IPS-15b (cell line): ENCODE results near the gene COX20.

Experiments
- H3K27me3 ChIP-seq: one replicate; pipeline ENCODE4 v1.6.1; 2013; ENCODE audit warnings: low read length; ENCODE audit not compliant: control insufficient read depth, insufficient read depth
- H3K36me3 ChIP-seq: one replicate; pipeline ENCODE4 v1.6.1; 2013; ENCODE audit warnings: low read length; ENCODE audit not compliant: control insufficient read depth, insufficient read depth
- H3K4me1 ChIP-seq: one replicate; pipeline ENCODE4 v1.6.1; 2013; ENCODE audit warnings: mild to moderate bottlenecking, low read length; ENCODE audit not compliant: control insufficient read depth, insufficient read depth
- H3K4me3 ChIP-seq: one replicate; pipeline ENCODE4 v1.5.1; 2013; ENCODE audit warnings: low read depth, low read length
- H3K9ac ChIP-seq: one replicate; pipeline ENCODE4 v1.6.1; 2013; ENCODE audit warnings: low read depth, mild to moderate bottlenecking, low read length
- H3K9me3 ChIP-seq: one replicate; pipeline ENCODE4 v1.6.1; 2013; ENCODE audit warnings: mild to moderate bottlenecking, low read length; ENCODE audit not compliant: control insufficient read depth, insufficient read depth

Gene COX20

DNA sequence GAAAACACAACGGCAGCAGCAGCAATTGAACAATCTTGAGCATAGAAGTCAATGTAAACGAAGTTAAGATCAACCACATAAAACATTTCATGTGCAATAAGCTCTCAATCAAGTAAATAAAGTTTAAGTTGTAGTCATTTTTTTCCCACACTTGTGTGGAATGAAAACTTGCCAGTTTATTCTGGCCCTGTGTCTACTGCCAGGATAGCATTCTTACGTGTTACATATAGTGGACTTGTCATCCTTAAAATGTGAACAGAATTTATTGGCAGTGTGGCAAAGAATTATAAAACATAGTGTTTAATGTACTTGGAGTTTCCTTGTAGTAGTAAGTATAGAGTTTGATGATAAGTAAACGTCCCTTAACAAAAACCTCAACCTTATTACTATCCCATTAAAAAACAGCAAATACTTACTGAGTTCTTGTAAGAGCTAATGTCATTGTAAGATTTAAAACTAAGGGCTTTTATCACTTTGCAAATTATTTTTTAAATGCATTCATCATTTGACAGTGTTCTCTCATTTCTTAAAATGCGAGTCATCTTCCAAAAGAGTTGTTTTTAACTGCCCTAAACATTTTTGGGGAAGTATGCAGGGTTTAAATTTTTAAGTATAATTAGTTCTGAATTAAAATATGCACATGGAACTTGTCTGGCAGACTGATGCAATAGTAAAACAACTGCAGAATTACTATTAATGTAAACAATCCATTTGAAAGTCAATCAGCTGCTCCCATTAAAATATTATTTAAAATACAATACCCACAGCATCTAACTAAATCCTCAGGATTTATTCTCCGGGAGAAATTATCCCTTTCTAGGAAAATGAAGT lies 7.9 kb downstream of the COX20 start:
- no peaks in the 10 kb centered on the region for H3K4me1 ChIP-seq
- H3K9ac ChIP-seq: no peak overlapping the region
- H3K9me3 ChIP-seq: no peaks in the 10 kb centered on the region
- H3K4me3 ChIP-seq: no peak overlapping the region
- H3K27me3 ChIP-seq: no peaks in the 10 kb centered on the region
- peaks cover 8% of the 10 kb centered on the region for H3K36me3 ChIP-seq

DNA sequence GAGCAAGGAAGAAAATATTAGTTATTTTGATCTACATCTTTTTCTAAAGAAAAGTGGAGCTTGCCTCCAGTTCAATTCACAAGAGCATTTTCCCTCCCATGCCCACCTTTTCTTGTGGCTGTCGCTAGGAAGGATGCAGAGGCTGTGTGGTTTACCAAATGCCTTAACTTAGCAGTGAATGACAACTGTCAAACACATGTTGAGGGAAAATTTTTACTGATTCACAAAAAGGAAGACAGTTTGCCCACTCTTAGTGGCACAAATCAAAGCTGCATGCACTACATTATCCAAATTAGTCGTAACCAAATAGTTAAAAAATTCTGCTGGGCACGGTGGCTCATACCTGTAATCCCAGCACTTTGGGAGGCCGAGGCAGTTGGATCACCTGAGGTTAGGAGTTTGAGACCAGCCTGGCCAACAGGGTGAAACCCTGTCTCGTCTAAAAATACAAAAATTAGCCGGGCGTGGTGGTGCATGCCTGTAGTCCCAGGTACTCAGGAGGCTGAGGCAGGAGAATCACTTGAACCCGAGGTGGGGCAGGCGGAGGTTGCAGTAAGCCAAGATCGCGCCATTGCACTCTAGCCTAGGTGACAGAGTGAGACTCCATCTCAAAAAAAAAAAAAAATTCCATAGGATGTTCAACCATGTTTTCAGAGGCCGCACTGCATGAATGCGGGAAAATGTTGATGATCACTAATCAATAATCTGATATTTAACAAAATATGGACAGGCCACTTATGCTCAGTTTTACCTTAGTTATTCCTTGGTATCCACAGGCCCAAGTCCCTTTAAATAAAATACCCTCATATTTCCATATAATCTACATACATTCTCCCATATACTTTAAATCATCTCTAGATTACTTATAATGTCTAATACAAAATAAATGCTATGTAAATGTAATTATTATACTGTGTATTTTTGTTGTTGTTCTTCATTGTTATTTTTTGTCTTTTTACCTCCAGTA lies 9.0 kb downstream of the COX20 start:
- peaks cover 8% of the 10 kb centered on the region for H3K36me3 ChIP-seq
- no peaks in the 10 kb centered on the region for H3K27me3 ChIP-seq
- H3K4me1 ChIP-seq: no peaks in the 10 kb centered on the region
- no peak overlapping the region for H3K9ac ChIP-seq
- no peak overlapping the region for H3K4me3 ChIP-seq
- H3K9me3 ChIP-seq: no peaks in the 10 kb centered on the region

DNA sequence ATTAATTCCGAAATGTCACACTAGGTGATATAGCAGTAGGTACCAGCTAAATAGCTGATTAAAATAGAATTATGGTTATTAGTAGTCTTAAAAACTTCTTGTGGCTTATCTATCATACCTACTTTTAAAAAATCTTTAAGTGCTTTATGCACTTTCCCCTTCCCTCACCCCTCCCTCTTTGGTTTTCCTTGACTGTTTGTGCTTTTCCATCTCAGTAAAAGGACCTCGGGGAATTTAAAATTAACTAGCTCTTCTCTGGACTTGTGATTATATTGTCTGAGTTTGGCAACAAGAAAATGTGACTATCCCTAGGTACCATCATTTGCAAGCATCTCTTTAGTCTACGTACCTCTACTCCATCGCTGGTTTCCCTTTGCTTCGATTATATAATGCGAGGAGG lies 11.2 kb downstream of the COX20 start:
- peaks cover 13% of the 10 kb centered on the region for H3K36me3 ChIP-seq
- H3K4me3 ChIP-seq: no peak overlapping the region
- H3K9me3 ChIP-seq: no peaks in the 10 kb centered on the region
- no peaks in the 10 kb centered on the region for H3K4me1 ChIP-seq
- no peaks in the 10 kb centered on the region for H3K27me3 ChIP-seq
- H3K9ac ChIP-seq: no peak overlapping the region

DNA sequence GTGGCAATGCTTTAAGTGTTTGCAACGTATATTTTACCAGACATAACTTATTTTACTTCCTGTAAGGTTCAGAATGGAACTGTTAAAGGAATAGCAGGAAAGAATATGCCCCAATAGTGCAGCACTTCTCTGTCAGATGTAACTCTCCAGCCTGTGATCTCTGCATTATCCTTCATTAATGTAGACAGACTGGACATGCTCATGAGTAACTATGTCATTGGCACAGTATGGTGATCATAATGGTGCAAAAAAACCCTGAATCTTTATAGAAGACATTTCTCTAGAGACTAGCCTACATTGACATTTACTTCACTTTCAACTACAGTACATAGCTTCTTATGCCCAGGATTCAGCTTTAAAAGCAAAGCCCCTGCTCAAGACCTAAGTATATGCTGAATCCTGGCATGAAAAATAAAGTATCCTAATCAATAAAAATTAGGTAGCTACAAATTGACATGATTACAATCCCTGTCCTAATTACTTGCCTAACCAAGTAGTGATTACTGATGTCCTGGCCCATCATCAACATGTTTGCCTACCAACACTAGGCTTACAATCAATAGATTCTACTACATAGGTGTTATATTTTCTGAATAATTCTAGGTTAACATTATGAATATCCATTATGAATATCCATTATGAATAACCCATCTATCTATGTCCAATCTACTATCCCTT lies 13.9 kb downstream of the COX20 start:
- Histone ChIP-seq H3K4me1 (no peaks in the 10 kb centered on the region), H3K27me3 (no peaks in the 10 kb centered on the region), H3K9ac (no peak overlapping the region), H3K9me3 (no peaks in the 10 kb centered on the region), H3K36me3 (peaks cover 13% of the 10 kb centered on the region), H3K4me3 (no peak overlapping the region)

DNA sequence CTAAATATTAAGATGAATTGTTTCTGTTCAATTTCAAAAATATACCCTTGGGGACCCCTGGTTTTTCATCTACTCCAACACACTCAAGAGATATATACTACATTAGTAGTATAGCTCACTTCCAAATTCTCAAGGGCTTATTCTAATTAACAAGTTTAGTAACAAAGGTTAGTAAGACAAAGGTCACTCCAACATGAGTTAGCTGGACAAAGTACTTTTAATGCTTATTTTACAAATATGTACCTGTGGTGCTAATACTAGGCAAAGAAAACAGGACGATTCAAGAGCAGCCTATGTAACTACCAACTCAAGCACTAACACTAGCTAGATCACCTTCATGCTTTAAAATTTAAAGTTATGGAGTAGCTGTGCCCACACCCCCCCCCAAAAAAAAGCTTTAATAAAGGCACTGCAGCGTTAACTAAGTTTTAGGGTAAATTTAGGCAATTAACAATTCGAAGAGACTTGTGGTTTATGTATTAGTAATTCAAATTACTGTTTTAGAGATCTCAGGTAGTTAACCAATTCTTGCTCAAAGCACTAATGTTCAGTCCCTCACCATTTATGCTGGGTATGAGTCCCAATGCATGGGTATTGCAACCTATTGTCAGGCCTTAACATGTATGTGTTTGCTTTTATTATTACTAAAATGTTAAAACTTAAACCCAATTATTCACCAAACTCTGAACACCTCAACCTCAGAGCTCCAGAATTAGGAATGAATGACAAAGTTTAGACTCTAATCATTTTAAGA lies 14.8 kb downstream of the COX20 start:
- H3K4me1 ChIP-seq: no peaks in the 10 kb centered on the region
- no peaks in the 10 kb centered on the region for H3K9me3 ChIP-seq
- no peak overlapping the region for H3K9ac ChIP-seq
- peaks cover 18% of the 10 kb centered on the region for H3K36me3 ChIP-seq
- no peak overlapping the region for H3K4me3 ChIP-seq
- H3K27me3 ChIP-seq: no peaks in the 10 kb centered on the region

DNA sequence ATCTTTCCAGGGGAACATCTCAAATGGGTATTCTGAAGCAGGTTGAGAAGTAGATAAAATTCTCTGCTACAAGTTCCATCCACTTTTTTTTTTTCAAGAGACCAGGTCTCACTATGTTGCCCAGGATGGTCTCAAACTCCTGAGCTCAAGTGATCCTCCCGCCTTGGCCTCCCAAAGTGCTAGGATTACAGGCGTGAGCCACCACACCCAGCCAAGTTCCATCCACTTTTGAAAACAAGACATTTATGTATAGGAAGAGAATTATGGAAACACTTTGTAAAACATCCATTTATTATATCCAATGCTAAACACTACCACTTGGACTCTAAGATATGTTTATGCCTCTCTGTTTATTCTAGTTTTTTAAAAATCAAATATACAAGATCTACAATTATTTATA lies 15.4 kb downstream of the COX20 start:
- Histone ChIP-seq H3K4me3 (no peak overlapping the region), H3K4me1 (no peaks in the 10 kb centered on the region), H3K36me3 (peaks cover 19% of the 10 kb centered on the region), H3K9ac (no peak overlapping the region), H3K27me3 (no peaks in the 10 kb centered on the region), H3K9me3 (no peaks in the 10 kb centered on the region)

DNA sequence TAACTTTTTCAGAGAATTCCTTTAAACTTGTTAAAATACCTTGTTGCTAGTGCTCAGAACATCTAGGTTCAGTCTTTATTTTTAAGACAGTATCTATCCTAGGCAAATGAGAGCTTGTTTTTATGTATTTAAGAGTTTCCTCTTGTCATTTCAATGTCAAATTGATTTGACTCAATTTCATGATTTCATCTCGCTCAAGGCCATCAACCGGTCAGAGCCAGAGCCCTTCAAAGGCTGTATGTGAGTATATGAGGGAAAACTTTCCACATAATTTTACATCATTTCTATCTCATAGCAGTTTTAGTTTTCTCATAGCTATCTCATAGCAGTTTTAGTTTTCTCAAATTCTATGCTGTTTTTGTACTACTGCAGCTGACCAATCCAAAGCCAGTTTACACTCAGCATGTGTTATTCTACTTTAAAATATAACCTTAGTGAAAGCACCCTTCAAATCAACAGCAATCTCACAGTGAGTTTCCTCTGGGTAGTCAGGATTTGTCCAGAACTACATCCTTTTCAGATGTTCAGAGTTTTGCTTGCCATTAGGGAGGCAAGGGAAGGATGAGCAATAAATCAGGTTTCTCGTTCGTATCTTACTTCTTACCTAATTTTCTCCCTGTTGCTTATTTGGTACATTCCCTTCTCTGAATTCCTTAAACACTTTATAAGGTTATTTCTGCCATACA lies 16.2 kb downstream of the COX20 start:
- H3K9me3 ChIP-seq: no peaks in the 10 kb centered on the region
- H3K36me3 ChIP-seq: peaks cover 27% of the 10 kb centered on the region
- H3K4me3 ChIP-seq: no peak overlapping the region
- no peaks in the 10 kb centered on the region for H3K27me3 ChIP-seq
- no peaks in the 10 kb centered on the region for H3K4me1 ChIP-seq
- no peak overlapping the region for H3K9ac ChIP-seq

DNA sequence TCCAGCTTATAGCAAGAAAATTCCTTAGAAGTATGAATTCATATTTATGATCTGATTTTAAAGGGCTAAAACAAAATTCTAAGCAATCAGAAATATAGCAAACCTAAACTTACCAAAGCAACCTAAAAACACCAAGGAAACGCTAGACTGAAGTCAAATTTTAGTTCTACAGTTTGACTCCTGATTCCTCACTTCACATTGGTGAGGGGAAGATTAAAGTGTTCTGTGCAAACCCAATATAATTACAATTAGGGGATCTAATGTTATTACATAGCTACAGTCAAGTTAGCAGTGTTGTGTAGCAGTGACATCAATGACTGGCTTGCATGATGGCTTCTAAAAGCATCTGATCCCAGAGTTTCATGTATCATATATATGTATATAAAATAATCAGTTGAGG lies 17.2 kb downstream of the COX20 start:
- no peaks in the 10 kb centered on the region for H3K9me3 ChIP-seq
- H3K36me3 ChIP-seq: peaks cover 36% of the 10 kb centered on the region
- no peaks in the 10 kb centered on the region for H3K27me3 ChIP-seq
- H3K4me3 ChIP-seq: no peak overlapping the region
- H3K4me1 ChIP-seq: no peaks in the 10 kb centered on the region
- H3K9ac ChIP-seq: no peak overlapping the region

DNA sequence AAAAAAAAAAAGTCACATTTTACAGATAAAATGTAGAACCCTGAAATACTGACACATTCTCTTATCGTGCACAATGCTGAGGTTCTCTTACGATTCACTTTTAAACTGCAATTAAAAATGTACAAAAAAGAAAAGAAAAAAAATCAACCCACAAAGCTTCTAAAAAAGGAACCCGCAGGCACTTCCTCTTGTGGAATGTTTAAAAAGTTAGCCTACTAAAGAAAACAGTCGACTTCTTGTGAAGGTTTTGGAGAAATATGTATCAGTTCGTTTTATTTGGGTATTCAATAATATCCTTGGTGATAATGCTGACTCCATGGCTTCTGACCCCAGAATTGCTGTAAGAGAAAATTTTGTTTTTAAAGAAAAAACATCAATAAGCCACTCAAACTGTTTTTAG lies 18.7 kb downstream of the COX20 start:
- Histone ChIP-seq H3K4me3 (no peak overlapping the region), H3K9ac (no peak overlapping the region), H3K4me1 (peaks cover 4% of the 10 kb centered on the region), H3K27me3 (no peaks in the 10 kb centered on the region), H3K9me3 (no peaks in the 10 kb centered on the region), H3K36me3 (peaks cover 48% of the 10 kb centered on the region)

DNA sequence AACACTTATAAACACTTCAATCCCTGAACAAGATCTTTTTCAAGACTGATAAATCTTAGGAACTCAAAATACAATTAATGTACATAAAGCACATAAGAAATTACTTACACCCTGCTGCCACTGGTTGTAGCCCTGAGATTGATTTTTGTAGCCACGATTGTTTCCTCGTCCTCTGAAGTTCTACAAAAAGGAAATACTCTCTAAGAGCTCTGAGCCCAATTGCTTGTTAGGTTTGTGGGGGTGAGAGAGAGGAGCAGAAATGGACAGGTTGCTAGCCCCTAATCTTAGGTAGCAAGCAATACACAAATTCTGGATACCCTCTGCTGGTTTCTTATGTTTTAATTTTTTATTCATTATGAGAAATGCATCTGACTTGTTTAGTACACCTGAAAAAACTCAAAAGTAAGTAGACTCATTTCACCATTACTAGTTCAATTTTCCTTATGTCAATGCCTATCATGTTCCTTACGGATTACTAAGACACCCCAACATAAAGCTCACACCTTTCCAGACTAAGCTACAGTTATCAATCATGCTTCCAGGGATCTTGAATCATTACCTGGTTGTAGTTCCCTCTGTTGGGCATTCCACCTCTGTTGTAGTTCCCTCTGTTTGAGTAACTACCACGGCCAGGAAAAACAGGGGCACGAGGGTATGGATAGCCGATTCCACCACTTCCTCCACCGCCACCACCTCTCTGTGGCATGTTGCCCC lies 19.6 kb downstream of the COX20 start:
- no peaks in the 10 kb centered on the region for H3K9me3 ChIP-seq
- H3K4me3 ChIP-seq: no peak overlapping the region
- peaks cover 56% of the 10 kb centered on the region for H3K36me3 ChIP-seq
- peaks cover 4% of the 10 kb centered on the region for H3K4me1 ChIP-seq
- H3K9ac ChIP-seq: no peak overlapping the region
- H3K27me3 ChIP-seq: no peaks in the 10 kb centered on the region
